ENCODE measurements around the gene ADGRL4.

DNA sequence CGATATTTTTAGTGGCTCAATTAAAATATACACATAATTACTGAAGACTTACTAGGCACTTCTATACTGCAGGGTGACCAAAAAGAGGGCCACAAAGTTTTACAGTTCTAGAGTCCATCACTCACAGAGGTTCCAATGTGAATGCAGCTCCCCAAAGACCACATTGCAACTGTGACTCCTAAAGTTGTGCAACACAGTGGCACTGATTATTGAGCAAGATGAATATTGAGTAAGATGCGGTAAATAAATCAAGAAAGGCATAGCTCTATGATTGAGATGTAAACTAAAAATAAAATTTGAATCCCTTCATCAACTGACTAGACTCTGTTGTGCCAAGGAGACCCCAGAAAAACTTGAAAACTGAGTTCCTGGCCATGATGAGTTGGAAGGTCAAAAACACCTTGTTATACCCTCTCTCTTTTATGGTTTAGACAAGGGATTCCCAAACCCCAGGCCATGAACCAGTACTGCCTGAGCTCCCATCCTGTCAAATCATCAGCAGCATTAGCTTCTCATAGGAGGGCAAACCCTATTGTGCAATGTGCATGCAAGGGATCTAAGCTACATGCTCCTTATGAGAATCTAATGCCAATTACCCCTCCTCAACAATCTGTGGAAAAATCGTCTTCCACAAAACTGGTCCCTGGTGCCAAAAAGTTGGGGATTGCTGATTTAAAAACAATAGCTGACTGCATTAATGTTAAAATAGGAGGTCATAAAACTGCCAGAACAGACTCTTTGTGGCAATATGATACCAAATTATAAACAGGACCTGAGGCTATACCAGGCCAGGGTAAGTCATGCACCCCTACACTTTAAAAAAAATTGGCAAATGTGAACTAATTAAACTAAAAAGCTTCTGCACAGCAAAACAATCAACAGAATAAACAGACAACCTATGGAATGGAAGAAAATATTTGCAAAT is 94.3 kb downstream of the ADGRL4 start:
- TF ChIP-seq, protein P1, sequence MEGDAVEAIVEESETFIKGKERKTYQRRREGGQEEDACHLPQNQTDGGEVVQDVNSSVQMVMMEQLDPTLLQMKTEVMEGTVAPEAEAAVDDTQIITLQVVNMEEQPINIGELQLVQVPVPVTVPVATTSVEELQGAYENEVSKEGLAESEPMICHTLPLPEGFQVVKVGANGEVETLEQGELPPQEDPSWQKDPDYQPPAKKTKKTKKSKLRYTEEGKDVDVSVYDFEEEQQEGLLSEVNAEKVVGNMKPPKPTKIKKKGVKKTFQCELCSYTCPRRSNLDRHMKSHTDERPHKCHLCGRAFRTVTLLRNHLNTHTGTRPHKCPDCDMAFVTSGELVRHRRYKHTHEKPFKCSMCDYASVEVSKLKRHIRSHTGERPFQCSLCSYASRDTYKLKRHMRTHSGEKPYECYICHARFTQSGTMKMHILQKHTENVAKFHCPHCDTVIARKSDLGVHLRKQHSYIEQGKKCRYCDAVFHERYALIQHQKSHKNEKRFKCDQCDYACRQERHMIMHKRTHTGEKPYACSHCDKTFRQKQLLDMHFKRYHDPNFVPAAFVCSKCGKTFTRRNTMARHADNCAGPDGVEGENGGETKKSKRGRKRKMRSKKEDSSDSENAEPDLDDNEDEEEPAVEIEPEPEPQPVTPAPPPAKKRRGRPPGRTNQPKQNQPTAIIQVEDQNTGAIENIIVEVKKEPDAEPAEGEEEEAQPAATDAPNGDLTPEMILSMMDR (IDR thresholded peaks at IDR 0.05) = no peak
- TF ChIP-seq CBX2 (IDR thresholded peaks at IDR 0.05; ENCODE audit: borderline replicate concordance, low read depth) = no peak
- TF ChIP-seq, protein P2, sequence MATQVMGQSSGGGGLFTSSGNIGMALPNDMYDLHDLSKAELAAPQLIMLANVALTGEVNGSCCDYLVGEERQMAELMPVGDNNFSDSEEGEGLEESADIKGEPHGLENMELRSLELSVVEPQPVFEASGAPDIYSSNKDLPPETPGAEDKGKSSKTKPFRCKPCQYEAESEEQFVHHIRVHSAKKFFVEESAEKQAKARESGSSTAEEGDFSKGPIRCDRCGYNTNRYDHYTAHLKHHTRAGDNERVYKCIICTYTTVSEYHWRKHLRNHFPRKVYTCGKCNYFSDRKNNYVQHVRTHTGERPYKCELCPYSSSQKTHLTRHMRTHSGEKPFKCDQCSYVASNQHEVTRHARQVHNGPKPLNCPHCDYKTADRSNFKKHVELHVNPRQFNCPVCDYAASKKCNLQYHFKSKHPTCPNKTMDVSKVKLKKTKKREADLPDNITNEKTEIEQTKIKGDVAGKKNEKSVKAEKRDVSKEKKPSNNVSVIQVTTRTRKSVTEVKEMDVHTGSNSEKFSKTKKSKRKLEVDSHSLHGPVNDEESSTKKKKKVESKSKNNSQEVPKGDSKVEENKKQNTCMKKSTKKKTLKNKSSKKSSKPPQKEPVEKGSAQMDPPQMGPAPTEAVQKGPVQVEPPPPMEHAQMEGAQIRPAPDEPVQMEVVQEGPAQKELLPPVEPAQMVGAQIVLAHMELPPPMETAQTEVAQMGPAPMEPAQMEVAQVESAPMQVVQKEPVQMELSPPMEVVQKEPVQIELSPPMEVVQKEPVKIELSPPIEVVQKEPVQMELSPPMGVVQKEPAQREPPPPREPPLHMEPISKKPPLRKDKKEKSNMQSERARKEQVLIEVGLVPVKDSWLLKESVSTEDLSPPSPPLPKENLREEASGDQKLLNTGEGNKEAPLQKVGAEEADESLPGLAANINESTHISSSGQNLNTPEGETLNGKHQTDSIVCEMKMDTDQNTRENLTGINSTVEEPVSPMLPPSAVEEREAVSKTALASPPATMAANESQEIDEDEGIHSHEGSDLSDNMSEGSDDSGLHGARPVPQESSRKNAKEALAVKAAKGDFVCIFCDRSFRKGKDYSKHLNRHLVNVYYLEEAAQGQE (IDR thresholded peaks at IDR 0.05) = no peak
- TF ChIP-seq CHD4 (IDR thresholded peaks at IDR 0.05; ENCODE audit: borderline replicate concordance) = no peak
- no peak for TF ChIP-seq MAFK (IDR thresholded peaks at IDR 0.05; ENCODE audit: partially characterized antibody)
- TF ChIP-seq EP300 (IDR thresholded peaks at IDR 0.05) = no peak
- TF ChIP-seq, protein P3, sequence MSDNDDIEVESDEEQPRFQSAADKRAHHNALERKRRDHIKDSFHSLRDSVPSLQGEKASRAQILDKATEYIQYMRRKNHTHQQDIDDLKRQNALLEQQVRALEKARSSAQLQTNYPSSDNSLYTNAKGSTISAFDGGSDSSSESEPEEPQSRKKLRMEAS (IDR thresholded peaks at IDR 0.05) = no peak
- TF ChIP-seq, protein P4, sequence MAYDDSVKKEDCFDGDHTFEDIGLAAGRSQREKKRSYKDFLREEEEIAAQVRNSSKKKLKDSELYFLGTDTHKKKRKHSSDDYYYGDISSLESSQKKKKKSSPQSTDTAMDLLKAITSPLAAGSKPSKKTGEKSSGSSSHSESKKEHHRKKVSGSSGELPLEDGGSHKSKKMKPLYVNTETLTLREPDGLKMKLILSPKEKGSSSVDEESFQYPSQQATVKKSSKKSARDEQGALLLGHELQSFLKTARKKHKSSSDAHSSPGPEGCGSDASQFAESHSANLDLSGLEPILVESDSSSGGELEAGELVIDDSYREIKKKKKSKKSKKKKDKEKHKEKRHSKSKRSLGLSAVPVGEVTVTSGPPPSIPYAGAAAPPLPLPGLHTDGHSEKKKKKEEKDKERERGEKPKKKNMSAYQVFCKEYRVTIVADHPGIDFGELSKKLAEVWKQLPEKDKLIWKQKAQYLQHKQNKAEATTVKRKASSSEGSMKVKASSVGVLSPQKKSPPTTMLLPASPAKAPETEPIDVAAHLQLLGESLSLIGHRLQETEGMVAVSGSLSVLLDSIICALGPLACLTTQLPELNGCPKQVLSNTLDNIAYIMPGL (CRISPR knock-in tag; IDR thresholded peaks at IDR 0.05; ENCODE audit: borderline replicate concordance) = no peak
- TF ChIP-seq PHF8 (IDR thresholded peaks at IDR 0.05; ENCODE audit: borderline replicate concordance, low read depth) = no peak
- TF ChIP-seq SMC3 (IDR thresholded peaks at IDR 0.05) = no peak
- no peak for TF ChIP-seq JUNB (IDR thresholded peaks at IDR 0.05)
- TF ChIP-seq, protein P5, sequence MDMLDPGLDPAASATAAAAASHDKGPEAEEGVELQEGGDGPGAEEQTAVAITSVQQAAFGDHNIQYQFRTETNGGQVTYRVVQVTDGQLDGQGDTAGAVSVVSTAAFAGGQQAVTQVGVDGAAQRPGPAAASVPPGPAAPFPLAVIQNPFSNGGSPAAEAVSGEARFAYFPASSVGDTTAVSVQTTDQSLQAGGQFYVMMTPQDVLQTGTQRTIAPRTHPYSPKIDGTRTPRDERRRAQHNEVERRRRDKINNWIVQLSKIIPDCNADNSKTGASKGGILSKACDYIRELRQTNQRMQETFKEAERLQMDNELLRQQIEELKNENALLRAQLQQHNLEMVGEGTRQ (IDR thresholded peaks at IDR 0.05) = no peak
- TF ChIP-seq, protein P6, sequence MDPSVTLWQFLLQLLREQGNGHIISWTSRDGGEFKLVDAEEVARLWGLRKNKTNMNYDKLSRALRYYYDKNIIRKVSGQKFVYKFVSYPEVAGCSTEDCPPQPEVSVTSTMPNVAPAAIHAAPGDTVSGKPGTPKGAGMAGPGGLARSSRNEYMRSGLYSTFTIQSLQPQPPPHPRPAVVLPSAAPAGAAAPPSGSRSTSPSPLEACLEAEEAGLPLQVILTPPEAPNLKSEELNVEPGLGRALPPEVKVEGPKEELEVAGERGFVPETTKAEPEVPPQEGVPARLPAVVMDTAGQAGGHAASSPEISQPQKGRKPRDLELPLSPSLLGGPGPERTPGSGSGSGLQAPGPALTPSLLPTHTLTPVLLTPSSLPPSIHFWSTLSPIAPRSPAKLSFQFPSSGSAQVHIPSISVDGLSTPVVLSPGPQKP (IDR thresholded peaks at IDR 0.05; ENCODE audit: low read depth, low read length) = no peak
- no peak for TF ChIP-seq POLR2A (IDR thresholded peaks at IDR 0.05; ENCODE audit: low read length)

All from A549 (cell line).